GM18951 (cell line): ENCODE measurements around the gene PIK3C2B.
A peak's percentile ranks its signal among the peaks of the same experiment; 100 is the strongest.

Source experiments
- POLR2A ChIP-seq: IDR thresholded peaks from 4 replicates; pipeline ENCODE4 v1.6.1; 2011; ENCODE audit warnings: mild to moderate bottlenecking; ENCODE audit not compliant: insufficient read length, insufficient read depth; ENCODE audit errors: extremely low read depth
- in situ Hi-C: fragments of 300-500 bp; cut with MboI; formaldehyde crosslinking; loops from one replicate; pipeline ENCODE4 v1.12.0; 2022; ENCODE audit warnings: low sequenced_read_pairs, mixed read lengths, inconsistent platforms; ENCODE audit not compliant: unreplicated experiment

The PIK3C2B gene

GRCh38 chr1:204466416-204467405 lies 27.9 kb downstream of the PIK3C2B start:
- in situ Hi-C loops, result no loop called here

GRCh38 chr1:204465546-204466415 lies 28.8 kb downstream of the PIK3C2B start:
- in situ Hi-C loops, result no loop called here
- no peak for TF ChIP-seq POLR2A

More at GRCh38 chr1:204466416-204467405, 27.9 kb downstream of the PIK3C2B start:
- no peak for TF ChIP-seq POLR2A

DNA sequence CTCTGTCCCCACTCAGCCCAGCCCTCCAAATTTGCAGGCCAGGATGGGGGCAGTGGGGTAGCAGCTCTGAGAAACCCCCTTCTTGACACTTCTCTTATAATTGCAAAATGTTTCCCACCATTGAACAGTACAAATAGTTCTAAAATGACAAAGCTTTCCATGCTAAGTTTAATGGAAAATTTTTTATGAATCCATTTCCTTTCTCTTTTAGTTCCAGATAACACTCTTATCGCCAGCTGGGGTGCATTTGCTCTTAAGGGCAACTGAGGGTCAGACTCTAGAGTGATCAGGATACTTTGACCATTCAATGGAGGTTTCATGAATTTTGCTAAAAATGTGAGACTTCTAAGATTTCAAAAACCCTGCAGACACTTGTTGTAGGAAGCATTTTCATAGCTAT lies 29.9 kb downstream of the PIK3C2B start:
- no peak for TF ChIP-seq POLR2A
- in situ Hi-C loops, result no loop called here

DNA sequence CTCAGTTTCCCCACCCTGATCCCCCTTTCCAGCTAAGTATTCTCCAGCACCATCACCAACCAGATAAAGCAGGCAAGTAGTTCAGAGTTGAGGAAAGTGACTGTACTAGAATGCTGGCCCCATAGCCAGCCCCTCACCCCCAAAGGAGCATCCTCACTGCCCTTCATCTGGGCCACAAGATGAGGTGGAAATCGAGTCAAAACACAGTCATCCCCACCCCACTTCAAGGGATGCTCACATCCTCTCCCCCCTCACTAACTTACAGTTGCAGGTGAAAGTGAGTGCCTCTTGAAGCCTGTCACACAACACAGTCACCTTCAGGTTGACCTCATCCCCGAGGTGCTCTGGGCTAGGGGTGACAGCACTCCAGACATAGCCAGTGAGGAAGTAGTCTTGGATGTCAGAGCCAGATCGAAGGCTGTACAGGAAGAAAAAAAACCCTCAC lies 30.4 kb downstream of the PIK3C2B start:
- TF ChIP-seq POLR2A, result no peak
- in situ Hi-C loops, result no loop called here

DNA sequence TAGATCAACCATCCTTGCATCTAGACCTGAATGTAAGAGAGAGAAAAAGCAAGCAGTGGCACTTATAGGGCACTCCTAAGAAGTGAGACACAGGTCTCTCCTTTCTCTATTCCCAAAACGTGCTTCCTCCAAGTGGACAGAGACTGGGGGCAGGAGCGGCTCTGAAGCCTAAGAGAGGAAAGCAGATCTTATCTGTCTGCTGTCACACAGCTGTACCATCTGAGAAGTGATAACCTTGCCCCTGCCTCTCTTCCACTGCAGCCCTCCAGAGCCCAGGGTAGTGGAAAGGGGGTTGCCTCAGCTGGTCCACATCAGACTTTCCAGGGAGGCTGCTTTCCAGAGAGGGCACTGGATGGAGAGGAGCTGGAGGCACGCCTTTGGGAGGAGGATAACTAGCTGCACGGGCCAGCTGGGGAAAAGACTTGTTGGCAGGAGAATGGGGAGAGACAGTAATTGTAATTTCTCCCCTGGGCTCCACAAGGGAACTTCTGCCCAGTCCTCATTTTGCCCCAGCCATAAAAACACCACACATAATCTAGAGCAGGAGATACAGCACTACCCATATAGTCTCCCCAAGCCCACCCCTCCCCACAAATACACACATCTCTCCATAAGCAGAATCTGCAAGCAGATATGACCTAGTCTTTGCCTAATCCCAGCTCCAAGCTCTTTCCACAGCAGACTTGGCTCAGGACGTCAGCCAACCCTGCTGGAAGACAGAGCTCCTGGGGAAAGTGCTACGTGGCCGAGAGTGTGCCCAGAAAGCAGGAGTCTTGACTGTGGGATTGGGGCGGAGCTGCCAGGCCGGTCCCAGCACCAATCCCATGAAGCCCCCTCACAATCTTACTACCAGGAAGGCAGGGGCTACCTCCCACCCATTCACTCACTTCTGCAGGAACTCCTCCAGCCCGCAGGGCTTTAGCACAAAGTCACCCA lies 31.2 kb downstream of the PIK3C2B start:
- in situ Hi-C loops, result no loop called here
- TF ChIP-seq POLR2A, result no peak

GRCh38 chr1:204462229-204462561 lies 32.4 kb downstream of the PIK3C2B start:
- no peak for TF ChIP-seq POLR2A
- in situ Hi-C loops, result no loop called here

GRCh38 chr1:204461331-204462228 lies 33.0 kb downstream of the PIK3C2B start:
- in situ Hi-C loops, result no loop called here
- TF ChIP-seq POLR2A, result peak; percentile 41

DNA sequence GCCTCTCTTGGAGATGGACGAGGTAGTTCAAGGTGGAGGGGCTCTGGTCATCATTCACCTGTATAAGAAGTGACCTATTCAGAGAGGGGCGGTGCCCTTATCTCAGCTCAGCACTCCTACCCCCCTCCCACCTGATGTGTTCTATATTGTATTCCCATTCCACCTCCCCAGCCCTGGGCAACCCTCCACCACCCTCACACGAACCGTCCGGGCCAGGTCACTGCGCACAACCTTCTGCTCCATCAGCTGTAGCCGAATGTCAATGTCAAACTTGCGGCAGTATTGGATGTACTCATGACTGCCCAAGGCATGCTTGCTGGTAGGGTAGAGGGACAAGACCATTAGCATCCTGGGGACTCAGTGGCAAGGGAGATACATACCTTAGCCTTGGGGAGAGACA lies 34.3 kb downstream of the PIK3C2B start:
- TF ChIP-seq POLR2A, result no peak
- in situ Hi-C loops, result no loop called here

- in situ Hi-C loops, result no loop called here
- no peak for TF ChIP-seq POLR2A
Observed at GRCh38 chr1:204459706-204460105, 34.9 kb downstream of the PIK3C2B start.

GRCh38 chr1:204457666-204458065 lies 36.9 kb downstream of the PIK3C2B start:
- in situ Hi-C loops, result no loop called here
- no peak for TF ChIP-seq POLR2A

DNA sequence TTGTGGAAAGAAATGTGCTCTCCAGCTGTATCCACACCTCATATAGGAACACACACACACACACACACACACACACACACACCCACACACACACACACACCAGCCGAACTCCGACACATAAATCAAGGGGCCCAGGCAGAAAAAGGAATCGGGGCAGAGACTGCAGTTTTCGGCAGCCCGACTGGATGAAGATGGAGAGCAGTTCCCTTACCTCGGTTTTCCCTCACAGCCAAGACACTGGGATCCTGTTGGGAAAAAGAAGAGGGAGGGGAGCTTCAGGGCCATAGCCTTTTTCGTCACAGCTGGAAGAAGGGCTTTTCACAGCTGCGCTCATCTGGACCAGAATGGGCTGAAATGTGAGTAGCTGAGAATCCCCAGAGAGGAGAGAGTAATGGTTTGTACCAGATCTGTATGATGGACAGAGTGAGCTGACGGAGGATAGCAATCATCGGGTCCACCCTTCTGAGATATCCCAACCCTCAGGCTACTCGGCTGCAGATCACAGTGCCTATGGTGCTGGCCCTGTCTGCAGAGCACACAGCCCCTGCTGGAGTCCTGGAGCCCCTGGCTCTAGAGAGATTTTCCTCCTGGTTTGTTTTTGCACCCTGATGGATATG lies 37.7 kb downstream of the PIK3C2B start:
- no peak for TF ChIP-seq POLR2A
- in situ Hi-C loops, result no loop called here
